ENCODE data around the gene UMOD. TPM values are rescaled to one million over a fixed set of nuclear protein-coding genes. Genes with fewer than 3 reads are reported as not detected.

The UMOD gene
- total and polyA plus RNA-seq, 4 donors, result not detected

GRCh38 chr16:20303012-20303411 is 49.5 kb downstream of the UMOD start:
- TF ChIP-seq FOXA2 (IDR thresholded peaks at IDR 0.05) (no peak), MAX (IDR thresholded peaks at IDR 0.05) (no peak), REST (IDR thresholded peaks at IDR 0.05) (no peak), RAD21 (IDR thresholded peaks at IDR 0.05) (no peak), FOXA1 (IDR thresholded peaks at IDR 0.05) (no peak), HNF4A (conservative IDR thresholded peaks at IDR 0.05) (no peak), TAF1 (conservative IDR thresholded peaks at IDR 0.05) (no peak), RXRA (IDR thresholded peaks at IDR 0.05) (no peak), JUND (IDR thresholded peaks at IDR 0.05) (no peak), HNF4G (IDR thresholded peaks at IDR 0.05) (no peak), EGR1 (IDR thresholded peaks at IDR 0.05; ENCODE audit: low read depth in 2 of 2) (no peak), ATF3 (IDR thresholded peaks at IDR 0.05) (no peak)
- no peak for DNase-seq (ENCODE audit: low spot score)
- H3K4me3 ChIP-seq (ENCODE audit: low read depth in 1 of 3, low read length in 3 of 3), result no peak overlapping the region

GRCh38 chr16:20302389-20302788 is 50.1 kb downstream of the UMOD start:
- no peak for DNase-seq (ENCODE audit: low spot score)
- Histone ChIP-seq H3K27ac (ENCODE audit: low read depth in 1 of 2, low read length in 2 of 2) (no peak overlapping the region), H3K4me3 (ENCODE audit: low read depth in 1 of 3, low read length in 3 of 3) (no peak overlapping the region), H3K27me3 (ENCODE audit: control insufficient read depth in 4 of 4, insufficient read depth in 4 of 4, low read length in 3 of 4) (peaks cover 0 to 12% (median 0%) of the 10 kb centered on the region in 4 donors), H3K36me3 (ENCODE audit: control insufficient read depth in 4 of 4, insufficient read depth in 3 of 4, low read depth in 1 of 4, low read length in 3 of 4) (no peaks in the 10 kb centered on the region), H3K9ac (ENCODE audit: low read depth in 1 of 2, low read length in 2 of 2) (no peak overlapping the region), H3K9me3 (ENCODE audit: control insufficient read depth in 4 of 4, low read length in 3 of 4) (no peaks in the 10 kb centered on the region), H3K4me1 (ENCODE audit: control insufficient read depth in 4 of 4, insufficient read depth in 4 of 4, low read length in 3 of 4) (peaks cover 0 to 2% (median 0%) of the 10 kb centered on the region in 4 donors)
- WGBS, result 63% methylated on average over 5 of the region's 5 CpGs
- TF ChIP-seq TAF1 (conservative IDR thresholded peaks at IDR 0.05) (no peak), HNF4A (conservative IDR thresholded peaks at IDR 0.05) (no peak)

More at GRCh38 chr16:20303012-20303411, 49.5 kb downstream of the UMOD start:
- Histone ChIP-seq H3K36me3 (ENCODE audit: control insufficient read depth in 4 of 4, insufficient read depth in 3 of 4, low read depth in 1 of 4, low read length in 3 of 4) (no peaks in the 10 kb centered on the region), H3K9ac (ENCODE audit: low read depth in 1 of 2, low read length in 2 of 2) (no peak overlapping the region), H3K27ac (ENCODE audit: low read depth in 1 of 2, low read length in 2 of 2) (no peak overlapping the region), H3K27me3 (ENCODE audit: control insufficient read depth in 4 of 4, insufficient read depth in 4 of 4, low read length in 3 of 4) (peaks cover 0 to 9% (median 0%) of the 10 kb centered on the region in 4 donors), H3K4me1 (ENCODE audit: control insufficient read depth in 4 of 4, insufficient read depth in 4 of 4, low read length in 3 of 4) (peaks cover 0 to 2% (median 0%) of the 10 kb centered on the region in 4 donors), H3K9me3 (ENCODE audit: control insufficient read depth in 4 of 4, low read length in 3 of 4) (no peaks in the 10 kb centered on the region)
- 57% methylated on average over 4 of the region's 4 CpGs for WGBS

- DNase-seq (ENCODE audit: low spot score), result no peak
- Histone ChIP-seq H3K9ac (ENCODE audit: low read depth in 1 of 2, low read length in 2 of 2) (no peak overlapping the region), H3K27me3 (ENCODE audit: control insufficient read depth in 4 of 4, insufficient read depth in 4 of 4, low read length in 3 of 4) (peaks cover 0 to 12% (median 0%) of the 10 kb centered on the region in 4 donors), H3K4me1 (ENCODE audit: control insufficient read depth in 4 of 4, insufficient read depth in 4 of 4, low read length in 3 of 4) (peaks cover 0 to 2% (median 0%) of the 10 kb centered on the region in 4 donors), H3K36me3 (ENCODE audit: control insufficient read depth in 4 of 4, insufficient read depth in 3 of 4, low read depth in 1 of 4, low read length in 3 of 4) (no peaks in the 10 kb centered on the region), H3K4me3 (ENCODE audit: low read depth in 1 of 3, low read length in 3 of 3) (no peak overlapping the region), H3K9me3 (ENCODE audit: control insufficient read depth in 4 of 4, low read length in 3 of 4) (no peaks in the 10 kb centered on the region), H3K27ac (ENCODE audit: low read depth in 1 of 2, low read length in 2 of 2) (no peak overlapping the region)
- TF ChIP-seq ZBTB33 (IDR thresholded peaks at IDR 0.05), result no peak
- WGBS, result 54% methylated on average over 5 of the region's 5 CpGs
These were observed 50.7 kb downstream of the UMOD start for GRCh38 chr16:20301840-20302239.

Measured in liver (tissue), 9 donors.